ENCODE results near the gene PEAK3.

DNA sequence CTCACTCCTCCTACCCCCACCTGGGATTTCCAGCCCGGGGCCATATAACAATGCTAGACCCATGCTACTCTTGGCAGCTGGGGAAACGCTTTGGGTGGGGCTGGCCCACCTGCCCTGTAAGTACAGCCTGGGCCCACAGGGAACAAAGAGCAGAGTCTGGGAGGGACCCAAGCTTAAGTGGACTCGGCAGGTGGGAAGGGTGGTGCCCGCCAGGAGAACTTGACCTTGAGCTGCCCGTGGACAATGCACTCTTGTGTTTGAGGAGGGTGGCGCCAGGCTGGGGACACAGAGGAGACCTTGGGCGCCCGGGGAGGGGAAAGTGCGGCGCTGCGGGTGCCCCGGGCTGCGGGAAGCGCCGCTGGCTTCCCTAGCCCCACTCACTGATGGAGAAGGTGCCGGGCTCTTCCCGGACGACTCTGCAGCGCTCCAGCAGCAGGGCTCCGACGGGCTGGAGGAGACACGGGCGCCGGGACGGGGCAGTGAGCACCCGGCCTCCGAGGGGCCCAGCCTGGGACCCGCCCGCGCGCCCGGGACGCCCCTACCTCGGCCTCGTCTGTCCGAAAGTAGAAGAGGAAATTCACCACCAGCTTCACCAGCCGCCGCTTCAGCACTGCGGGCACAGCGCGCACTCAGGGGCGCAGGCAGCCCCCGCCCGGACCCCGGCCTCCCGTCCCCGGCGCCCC lies 46.5 kb downstream of the PEAK3 start:
- TF ChIP-seq TEAD4 (IDR thresholded peaks at IDR 0.05; ENCODE audit: borderline replicate concordance, insufficient read depth) (no peak), SIN3A (IDR thresholded peaks at IDR 0.05; ENCODE audit: borderline replicate concordance, low read depth, low read length) (no peak), NRF1 (IDR thresholded peaks at IDR 0.05; ENCODE audit: low read depth, low read length) (no peak)
- TF ChIP-seq, protein P1, sequence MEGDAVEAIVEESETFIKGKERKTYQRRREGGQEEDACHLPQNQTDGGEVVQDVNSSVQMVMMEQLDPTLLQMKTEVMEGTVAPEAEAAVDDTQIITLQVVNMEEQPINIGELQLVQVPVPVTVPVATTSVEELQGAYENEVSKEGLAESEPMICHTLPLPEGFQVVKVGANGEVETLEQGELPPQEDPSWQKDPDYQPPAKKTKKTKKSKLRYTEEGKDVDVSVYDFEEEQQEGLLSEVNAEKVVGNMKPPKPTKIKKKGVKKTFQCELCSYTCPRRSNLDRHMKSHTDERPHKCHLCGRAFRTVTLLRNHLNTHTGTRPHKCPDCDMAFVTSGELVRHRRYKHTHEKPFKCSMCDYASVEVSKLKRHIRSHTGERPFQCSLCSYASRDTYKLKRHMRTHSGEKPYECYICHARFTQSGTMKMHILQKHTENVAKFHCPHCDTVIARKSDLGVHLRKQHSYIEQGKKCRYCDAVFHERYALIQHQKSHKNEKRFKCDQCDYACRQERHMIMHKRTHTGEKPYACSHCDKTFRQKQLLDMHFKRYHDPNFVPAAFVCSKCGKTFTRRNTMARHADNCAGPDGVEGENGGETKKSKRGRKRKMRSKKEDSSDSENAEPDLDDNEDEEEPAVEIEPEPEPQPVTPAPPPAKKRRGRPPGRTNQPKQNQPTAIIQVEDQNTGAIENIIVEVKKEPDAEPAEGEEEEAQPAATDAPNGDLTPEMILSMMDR (IDR thresholded peaks at IDR 0.05): no peak

All from SK-N-SH (cell line).